IPS-NIHi7 (cell line): ENCODE results near the gene SLC25A34.

Source experiments
- DNase-seq: peaks from one replicate; pipeline ENCODE4 v3.0.0; 2012; ENCODE audit warnings: mixed read lengths; ENCODE audit errors: extremely low spot score

The SLC25A34 gene

DNA sequence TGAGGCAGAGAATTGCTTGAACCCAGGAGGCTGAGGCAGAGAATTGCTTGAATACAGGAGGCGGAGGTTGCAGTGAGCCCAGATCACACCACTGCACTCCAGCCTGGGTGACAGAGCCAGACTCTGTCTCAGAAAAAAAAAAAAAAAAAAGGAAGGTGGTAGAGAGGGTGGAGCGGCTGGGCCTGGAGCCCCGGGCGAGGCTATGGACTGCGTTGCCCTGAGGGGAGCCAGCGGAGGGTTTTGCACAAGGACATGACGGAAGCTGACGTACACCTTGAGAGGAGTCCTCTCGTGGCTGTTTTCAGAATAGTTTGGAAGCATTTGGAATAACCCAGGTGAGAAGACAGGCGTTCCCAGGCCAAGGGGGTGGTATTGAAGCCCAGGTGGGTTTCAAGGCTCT lies 15.7 kb downstream of the SLC25A34 start:
- DNase-seq: no peak

DNA sequence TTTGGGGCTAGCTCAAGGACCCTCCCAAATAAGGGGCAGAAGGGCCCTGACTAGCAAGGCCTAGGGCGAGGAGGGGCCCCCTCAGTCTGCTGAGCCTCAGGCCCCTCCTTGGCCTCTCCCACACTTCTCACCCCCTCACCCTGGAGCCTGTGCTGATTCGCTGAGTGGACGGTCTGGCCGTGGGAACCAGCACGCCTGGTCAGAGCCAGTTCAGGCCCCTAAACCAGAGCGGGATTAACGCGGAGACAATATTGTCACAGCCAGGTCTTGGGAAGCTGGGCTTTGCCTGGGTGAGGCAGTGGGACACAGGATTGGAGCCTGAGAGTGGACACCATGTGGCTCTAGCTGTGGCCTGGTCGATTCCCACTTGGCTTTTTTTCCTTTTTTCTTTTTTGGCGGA lies 17.7 kb downstream of the SLC25A34 start:
- no peak for DNase-seq

GRCh38 chr1:15755021-15755645 lies 19.1 kb downstream of the SLC25A34 start:
- DNase-seq: no peak

- DNase-seq: no peak
These were observed 19.6 kb downstream of the SLC25A34 start for GRCh38 chr1:15755646-15756040.

DNA sequence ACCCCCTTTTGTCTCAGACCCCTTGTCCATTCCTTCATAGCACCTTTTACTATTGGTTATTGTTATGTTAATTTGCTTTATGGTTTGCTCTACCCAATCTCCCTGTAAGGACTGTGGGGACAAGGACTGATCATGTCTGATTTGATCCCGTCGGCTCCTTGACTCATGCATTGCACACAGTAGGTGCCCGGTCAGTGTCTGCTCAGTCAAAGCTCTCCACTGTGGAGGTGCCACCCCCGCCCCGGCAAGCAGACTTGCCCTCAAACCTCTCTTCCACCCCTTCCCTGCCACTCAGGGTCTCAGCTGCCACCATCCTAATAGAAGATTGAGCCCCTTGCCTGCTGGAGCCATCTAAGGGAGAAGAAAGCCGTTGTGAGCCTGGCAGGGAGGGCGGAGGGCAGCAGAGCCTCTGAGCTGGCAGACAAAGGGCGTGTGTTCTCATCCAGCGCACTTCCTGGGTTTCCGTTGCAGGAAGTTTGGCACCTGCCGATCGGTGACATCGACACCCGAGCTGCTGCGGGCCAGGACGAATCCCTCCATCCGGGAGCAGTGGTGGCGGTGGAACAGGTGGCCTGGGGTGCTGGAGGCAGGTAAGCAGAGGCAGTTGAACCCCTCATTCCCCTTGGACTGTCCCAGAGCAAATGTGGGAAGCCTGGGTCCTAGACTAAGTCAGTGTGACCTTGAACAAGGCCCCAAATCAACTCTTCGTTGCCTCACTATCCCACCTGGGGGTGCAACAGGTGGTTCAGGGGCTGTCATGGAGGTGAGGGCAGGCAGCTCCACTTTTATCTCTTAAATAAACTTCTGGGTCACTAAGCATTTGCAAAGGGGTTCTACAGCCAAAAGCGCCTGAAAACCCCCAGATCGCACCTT lies 20.3 kb downstream of the SLC25A34 start:
- DNase-seq: no peak

- DNase-seq: no peak
These were observed 21.0 kb downstream of the SLC25A34 start for GRCh38 chr1:15757016-15757543.

DNA sequence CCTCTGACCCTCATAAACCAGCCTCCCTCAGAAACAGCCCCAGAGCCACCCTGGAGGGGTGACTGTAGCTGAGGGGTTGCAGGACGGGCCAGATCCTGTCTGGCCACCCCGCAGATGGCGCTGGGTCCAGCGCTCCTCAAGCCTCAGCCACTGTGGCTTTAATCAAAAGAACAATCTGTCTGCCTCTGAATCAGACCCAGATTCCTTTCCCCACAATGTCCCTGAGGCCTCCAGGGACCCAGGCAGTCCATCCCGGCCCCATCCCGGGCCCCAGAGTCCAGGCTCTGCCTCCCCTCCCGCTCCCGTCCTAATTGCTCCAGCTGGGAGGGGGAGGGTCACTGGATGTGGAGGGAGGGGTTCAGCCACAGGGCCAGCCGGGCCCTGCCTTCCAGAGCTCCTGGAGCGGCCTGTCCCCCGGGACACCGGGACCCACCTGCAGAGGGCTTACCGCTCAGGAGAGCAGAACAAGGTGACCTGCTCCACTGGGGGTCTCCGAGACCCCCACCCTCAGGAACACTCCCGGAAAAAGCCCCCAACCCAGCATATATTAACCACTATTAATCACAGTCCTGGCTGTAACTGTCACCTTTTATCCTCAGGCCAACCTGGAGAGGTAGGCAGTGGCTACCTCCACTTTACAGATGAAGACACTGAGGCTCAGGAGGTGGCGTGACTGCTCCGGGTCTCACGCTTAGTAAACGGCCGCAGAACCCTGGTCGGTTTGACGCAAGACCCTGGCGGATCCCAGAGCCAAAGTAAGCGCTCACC lies 21.7 kb downstream of the SLC25A34 start:
- DNase-seq: peak; percentile 55

- peak; percentile 76 for DNase-seq
These were observed 22.4 kb downstream of the SLC25A34 start, which contains the start of gene FBLIM1 for GRCh38 chr1:15758343-15758931. Gene FBLIM1 (plus strand): TSS chr1:15758795. CDS start chr1:15764984, 6,189 bp downstream.

- no peak for DNase-seq
These were observed 23.0 kb downstream of the SLC25A34 start for GRCh38 chr1:15758953-15759661.

DNA sequence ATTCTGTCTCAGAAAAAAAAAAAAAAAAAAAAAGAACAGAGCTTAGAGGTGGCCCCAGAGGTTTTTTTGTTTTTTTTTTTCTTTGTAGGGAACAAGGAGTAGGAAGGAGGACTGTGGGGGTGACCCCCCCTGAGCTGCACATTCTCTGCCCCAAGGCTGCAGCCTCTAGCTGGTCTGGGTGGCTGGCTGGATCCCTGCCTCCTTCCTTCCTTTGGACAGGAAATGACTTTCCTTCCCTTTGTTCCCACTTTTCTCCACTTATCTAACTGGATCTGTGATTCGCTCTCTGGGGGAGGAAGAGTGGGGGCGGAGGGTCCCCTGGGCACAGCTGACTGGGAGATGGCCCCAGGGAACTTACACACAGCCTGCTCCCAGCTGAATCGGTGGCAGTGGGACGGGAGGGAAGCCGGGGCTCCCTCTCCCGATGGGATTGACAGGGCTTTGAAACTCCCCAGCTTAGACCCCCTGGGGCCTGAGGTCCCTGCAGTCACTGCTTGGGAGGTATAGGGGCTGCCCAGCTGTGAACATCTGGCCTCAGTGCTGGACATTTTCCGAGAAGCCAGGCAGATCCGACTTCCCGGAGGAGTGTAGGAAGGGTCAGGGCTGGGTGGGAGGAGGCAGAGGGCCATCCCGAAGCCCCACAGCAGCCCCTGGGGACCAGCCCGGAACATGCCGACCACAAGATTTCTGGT lies 24.6 kb downstream of the SLC25A34 start:
- DNase-seq: peak; percentile 73

DNA sequence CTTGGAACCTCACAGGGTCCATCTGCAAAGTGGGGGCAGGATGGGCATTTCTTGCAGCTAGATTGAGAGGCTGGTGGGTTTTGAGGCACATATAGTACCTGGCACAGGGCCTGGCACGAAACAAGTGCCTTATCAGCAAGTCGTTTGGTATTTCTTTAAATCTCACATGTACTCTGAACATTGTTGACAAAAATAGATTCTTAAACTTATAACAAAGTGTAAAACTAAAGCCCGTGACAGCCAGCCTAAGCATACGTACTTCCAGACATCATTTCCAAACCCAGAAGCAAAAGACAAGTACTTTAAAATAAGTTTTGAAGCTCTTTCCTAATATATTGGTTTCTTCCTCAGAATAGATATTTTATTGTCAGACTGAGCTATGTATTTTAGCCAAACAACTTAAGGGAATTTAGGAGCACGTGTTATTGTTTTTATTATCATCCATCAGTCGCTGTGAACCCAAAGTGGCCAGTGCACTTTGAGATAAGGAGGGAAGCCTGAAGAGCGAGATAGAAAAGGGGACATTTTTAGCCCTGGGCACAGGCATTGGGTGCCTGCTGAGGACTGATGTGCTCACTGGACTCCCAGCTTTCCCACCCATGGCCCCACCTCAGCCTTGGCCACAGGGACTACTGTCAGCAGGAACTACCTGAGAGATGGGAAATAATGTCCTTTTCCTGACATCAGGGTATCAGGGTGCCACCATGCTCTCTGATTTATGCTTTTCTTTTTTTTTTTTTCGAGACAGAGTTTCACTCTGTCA lies 25.5 kb downstream of the SLC25A34 start:
- no peak for DNase-seq

GRCh38 chr1:15762546-15762945 lies 26.5 kb downstream of the SLC25A34 start:
- DNase-seq: no peak

GRCh38 chr1:15764269-15764764 lies 28.3 kb downstream of the SLC25A34 start:
- no peak for DNase-seq

DNA sequence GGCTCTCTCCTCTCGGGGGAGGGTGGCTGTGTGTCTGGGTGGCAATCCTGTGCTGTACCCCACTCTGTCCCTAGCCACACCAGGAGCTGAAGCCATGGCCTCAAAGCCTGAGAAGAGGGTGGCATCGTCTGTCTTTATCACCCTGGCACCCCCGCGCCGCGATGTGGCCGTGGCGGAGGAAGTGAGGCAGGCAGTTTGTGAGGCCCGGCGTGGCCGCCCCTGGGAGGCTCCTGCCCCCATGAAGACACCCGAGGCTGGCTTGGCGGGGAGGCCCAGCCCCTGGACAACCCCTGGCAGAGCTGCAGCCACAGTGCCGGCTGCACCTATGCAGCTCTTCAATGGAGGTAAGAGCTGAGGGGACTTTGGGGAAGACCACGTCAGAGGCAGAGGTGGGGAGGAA lies 28.8 kb downstream of the SLC25A34 start:
- DNase-seq: no peak

GRCh38 chr1:15765495-15766194 lies 29.6 kb downstream of the SLC25A34 start:
- no peak for DNase-seq

- no peak for DNase-seq
These were observed 31.9 kb downstream of the SLC25A34 start for GRCh38 chr1:15767941-15768340.

GRCh38 chr1:15768388-15768787 lies 32.3 kb downstream of the SLC25A34 start:
- no peak for DNase-seq

DNA sequence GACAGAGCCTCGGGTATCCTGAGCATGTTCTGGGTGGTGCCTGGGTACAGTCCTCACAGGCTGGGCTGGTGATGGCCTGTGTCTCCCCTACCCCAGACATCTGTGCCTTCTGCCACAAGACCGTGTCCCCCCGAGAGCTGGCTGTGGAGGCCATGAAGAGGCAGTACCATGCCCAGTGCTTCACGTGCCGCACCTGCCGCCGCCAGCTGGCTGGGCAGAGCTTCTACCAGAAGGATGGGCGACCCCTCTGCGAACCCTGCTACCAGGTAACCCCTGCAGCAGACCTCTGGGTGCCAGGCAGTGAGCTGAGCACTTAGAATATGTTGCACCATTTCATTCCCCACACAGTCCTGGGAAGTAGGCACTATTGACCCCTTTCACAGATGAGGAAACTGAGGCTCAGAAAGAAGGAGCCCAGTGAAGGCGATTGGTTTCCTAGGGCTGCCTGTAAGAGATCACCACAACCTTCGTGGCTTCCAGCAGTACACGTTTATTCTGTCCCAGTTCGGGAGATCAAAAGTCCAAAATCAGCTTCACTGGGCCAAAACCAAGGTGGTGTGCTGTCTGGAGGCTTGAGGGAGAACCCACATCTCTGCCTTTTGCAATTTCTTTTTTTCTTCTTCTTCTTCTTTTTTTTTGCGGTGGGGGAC lies 34.4 kb downstream of the SLC25A34 start:
- no peak for DNase-seq
